ENCODE data around the gene UNC5A.

DNA sequence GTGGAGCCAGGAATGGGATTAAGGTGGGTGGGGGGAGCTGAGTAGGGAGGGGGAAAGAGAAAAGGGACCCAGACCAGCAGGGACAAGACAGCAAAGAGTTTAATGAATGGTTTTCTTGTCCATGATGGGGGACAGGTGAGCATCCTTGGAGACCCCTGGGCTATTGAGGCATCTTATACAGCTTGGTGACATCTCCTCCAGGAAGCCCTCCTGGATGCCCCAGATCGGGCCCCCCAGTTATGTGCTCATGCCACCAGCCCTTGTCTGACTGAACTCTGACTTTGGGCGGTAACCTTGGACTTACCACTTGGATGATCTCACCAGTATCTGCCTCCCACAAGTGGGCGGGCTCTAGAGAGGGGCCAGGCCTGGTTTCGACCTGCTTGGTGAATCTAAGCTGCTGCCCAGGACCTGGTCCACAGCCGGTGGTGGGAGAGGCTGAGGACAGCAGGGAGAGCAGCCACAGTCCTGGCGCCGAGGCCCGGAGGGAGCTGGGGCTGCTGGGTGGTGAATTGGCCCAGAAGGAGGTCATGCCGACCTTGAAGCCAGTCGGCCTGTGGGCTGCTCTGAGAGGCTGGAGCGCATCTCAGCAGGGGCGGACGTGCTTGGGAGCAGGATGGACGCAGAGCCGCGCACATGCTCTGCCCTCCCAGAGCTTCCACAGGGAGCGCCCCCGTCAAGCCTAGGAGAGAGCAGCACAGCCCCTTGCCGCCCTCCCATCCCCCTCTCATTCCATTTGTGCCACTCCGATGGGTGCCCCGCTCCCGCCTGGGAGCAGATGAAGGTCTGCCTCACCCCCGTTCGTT lies 36.2 kb downstream of the UNC5A start:
- no peak for TF ChIP-seq GATA2 (IDR thresholded peaks at IDR 0.05; ENCODE audit: low read depth, low read length)
- TF ChIP-seq GATA3 (IDR thresholded peaks at IDR 0.05; ENCODE audit: low read depth, low read length) = no peak
